ENCODE measurements around the gene HIVEP1.

DNA sequence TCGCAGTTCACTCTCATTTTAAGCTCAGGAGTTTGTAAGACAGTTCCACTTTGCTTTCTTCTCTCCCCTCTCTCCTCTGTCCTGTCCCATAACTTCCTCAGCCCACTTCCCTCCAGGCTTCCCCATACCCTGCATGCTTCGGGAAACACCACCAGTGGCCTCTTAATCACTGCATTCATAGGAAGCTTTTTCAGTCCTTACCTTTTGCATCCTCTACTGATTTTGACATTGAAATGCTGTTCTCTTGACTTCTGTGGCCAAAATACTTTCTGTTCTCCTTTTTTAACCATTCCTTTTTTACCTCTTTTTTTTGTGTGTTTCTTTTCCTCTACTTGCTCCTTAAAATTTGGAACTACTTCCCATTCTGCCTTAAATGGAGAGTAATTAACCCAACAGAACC lies 69.7 kb downstream of the HIVEP1 start:
- TF ChIP-seq, protein P1, sequence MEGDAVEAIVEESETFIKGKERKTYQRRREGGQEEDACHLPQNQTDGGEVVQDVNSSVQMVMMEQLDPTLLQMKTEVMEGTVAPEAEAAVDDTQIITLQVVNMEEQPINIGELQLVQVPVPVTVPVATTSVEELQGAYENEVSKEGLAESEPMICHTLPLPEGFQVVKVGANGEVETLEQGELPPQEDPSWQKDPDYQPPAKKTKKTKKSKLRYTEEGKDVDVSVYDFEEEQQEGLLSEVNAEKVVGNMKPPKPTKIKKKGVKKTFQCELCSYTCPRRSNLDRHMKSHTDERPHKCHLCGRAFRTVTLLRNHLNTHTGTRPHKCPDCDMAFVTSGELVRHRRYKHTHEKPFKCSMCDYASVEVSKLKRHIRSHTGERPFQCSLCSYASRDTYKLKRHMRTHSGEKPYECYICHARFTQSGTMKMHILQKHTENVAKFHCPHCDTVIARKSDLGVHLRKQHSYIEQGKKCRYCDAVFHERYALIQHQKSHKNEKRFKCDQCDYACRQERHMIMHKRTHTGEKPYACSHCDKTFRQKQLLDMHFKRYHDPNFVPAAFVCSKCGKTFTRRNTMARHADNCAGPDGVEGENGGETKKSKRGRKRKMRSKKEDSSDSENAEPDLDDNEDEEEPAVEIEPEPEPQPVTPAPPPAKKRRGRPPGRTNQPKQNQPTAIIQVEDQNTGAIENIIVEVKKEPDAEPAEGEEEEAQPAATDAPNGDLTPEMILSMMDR (IDR thresholded peaks at IDR 0.05; ENCODE audit: low read depth, low read length) = no peak
- no peak for TF ChIP-seq EZH2phosphoT487 (IDR thresholded peaks at IDR 0.05; ENCODE audit: low read depth)
